CD14-positive monocyte (primary cell): ENCODE results near the gene LRTM2. TPM values are rescaled to one million over a fixed set of nuclear protein-coding genes. Genes with fewer than 3 reads are reported as not detected.

Experiments used
- DNase-seq, 3 donors: peaks; one replicate each; pipeline ENCODE4 v3.0.0-alpha.2; 2011 to 2022
- H2AFZ ChIP-seq: 2 replicates; pipeline ENCODE4 v1.6.0; 2012; ENCODE audit warnings: mild to moderate bottlenecking, low read depth, low read length, inconsistent platforms; ENCODE audit not compliant: insufficient read depth, poor library complexity, severe bottlenecking
- H3K27ac ChIP-seq, 2 donors: 1 replicate in 1 of 2; 2 replicates in 1 of 2; pipeline ENCODE4 v1.5.1; 2012 to 2013; ENCODE audit warnings: low read length in 2 of 2, control low read depth in 1 of 2, inconsistent platforms in 1 of 2, low read depth in 1 of 2, mild to moderate bottlenecking in 1 of 2
- H3K27me3 ChIP-seq, 2 donors: one replicate each; pipeline versions ENCODE4 v1.6.0 to v1.6.1; 2011 to 2013; ENCODE audit warnings: low read length in 2 of 2; ENCODE audit not compliant: control insufficient read depth in 2 of 2, insufficient read depth in 2 of 2
- H3K36me3 ChIP-seq, 2 donors: replicated peaks in 1 of 2; 1 replicate in 1 of 2; 2 replicates in 1 of 2; pipeline versions ENCODE4 v1.5.1 to v1.6.1; 2012 to 2013; ENCODE audit warnings: low read length in 2 of 2, control low read depth in 1 of 2, inconsistent platforms in 1 of 2, mild to moderate bottlenecking in 1 of 2; ENCODE audit not compliant: insufficient read depth in 2 of 2, control insufficient read depth in 1 of 2
- H3K4me1 ChIP-seq, 2 donors: 1 replicate in 1 of 2; 2 replicates in 1 of 2; pipeline versions ENCODE4 v1.5.1 to v1.6.1; 2012 to 2013; ENCODE audit warnings: low read length in 2 of 2, control low read depth in 1 of 2, inconsistent platforms in 1 of 2, mild to moderate bottlenecking in 1 of 2, moderate library complexity in 1 of 2; ENCODE audit not compliant: insufficient read depth in 2 of 2, control insufficient read depth in 1 of 2
- H3K4me2 ChIP-seq: replicated peaks from 2 replicates; pipeline ENCODE3; 2012; ENCODE audit warnings: low read length, moderate library complexity, mild to moderate bottlenecking; ENCODE audit not compliant: poor library complexity, severe bottlenecking; ENCODE audit errors: extremely low read depth
- H3K4me3 ChIP-seq, 3 experiments: fragments of 200-600 bp in 1 of 3; sonication (generic) in 1 of 3; replicated peaks in 1 of 3; 1 replicate in 2 of 3; 2 replicates in 1 of 3; pipeline ENCODE4 v1.5.1; 2011 to 2013; ENCODE audit warnings: low read length in 3 of 3, mild to moderate bottlenecking in 3 of 3, control low read depth in 2 of 3, low read depth in 2 of 3, inconsistent platforms in 1 of 3, moderate library complexity in 1 of 3
- H3K79me2 ChIP-seq: 2 replicates; pipeline ENCODE4 v1.6.0; 2012; ENCODE audit warnings: mild to moderate bottlenecking, control low read depth, inconsistent platforms, low read length, moderate library complexity; ENCODE audit not compliant: insufficient read depth
- H3K9ac ChIP-seq: 2 replicates; pipeline ENCODE4 v1.6.0; 2017; ENCODE audit warnings: low read length, mild to moderate bottlenecking; ENCODE audit not compliant: insufficient read depth, poor library complexity, severe bottlenecking
- H3K9me3 ChIP-seq, 2 donors: replicated peaks in 1 of 2; 1 replicate in 1 of 2; 2 replicates in 1 of 2; pipeline versions ENCODE4 v1.5.1 to v1.6.1; 2012 to 2013; ENCODE audit warnings: low read length in 2 of 2, control low read depth in 1 of 2; ENCODE audit not compliant: control insufficient read depth in 1 of 2, insufficient read depth in 1 of 2
- H4K20me1 ChIP-seq: 2 replicates; pipeline ENCODE4 v1.6.0; 2012; ENCODE audit warnings: mild to moderate bottlenecking, low read length, control low read depth, moderate library complexity; ENCODE audit not compliant: insufficient read depth
- H3K27ac Mint-ChIP-seq, 7 donors: one replicate each; pipeline ENCODE4 v1.8.0; 2020; ENCODE audit warnings: mild to moderate bottlenecking in 7 of 7, mixed read lengths in 7 of 7, moderate library complexity in 6 of 7, inconsistent platforms in 2 of 7
- H3K27me3 Mint-ChIP-seq, 3 donors: one replicate each; pipeline ENCODE4 v1.8.0; 2021 to 2022; ENCODE audit warnings: low read depth in 3 of 3, mild to moderate bottlenecking in 3 of 3, mixed read lengths in 3 of 3, moderate library complexity in 3 of 3, inconsistent platforms in 1 of 3
- H3K36me3 Mint-ChIP-seq, 2 donors: one replicate each; pipeline ENCODE4 v1.8.0; 2020; ENCODE audit warnings: mixed read lengths in 2 of 2, inconsistent platforms in 1 of 2, mild to moderate bottlenecking in 1 of 2
- H3K4me1 Mint-ChIP-seq: one replicate; pipeline ENCODE4 v1.8.0; 2020; ENCODE audit warnings: mild to moderate bottlenecking, mixed read lengths
- H3K4me3 Mint-ChIP-seq, 2 donors: one replicate each; pipeline ENCODE4 v1.8.0; 2020; ENCODE audit warnings: mild to moderate bottlenecking in 2 of 2, mixed read lengths in 2 of 2, moderate library complexity in 1 of 2
- H3K9me3 Mint-ChIP-seq, 7 donors: one replicate each; pipeline ENCODE4 v1.8.0; 2020 to 2022; ENCODE audit warnings: mixed read lengths in 7 of 7, mild to moderate bottlenecking in 6 of 7, moderate library complexity in 6 of 7, inconsistent platforms in 2 of 7
- CTCF ChIP-seq: fragments of 200-600 bp; IDR thresholded peaks from one replicate; pipeline ENCODE4 v1.8.0; 2022; ENCODE audit warnings: antibody characterized with exemption, mild to moderate bottlenecking
- WGBS: methylation state at CpG from one replicate; pipeline ENCODE4 v1.1.5; 2013; ENCODE audit warnings: missing lambda C conversion rate; ENCODE audit not compliant: insufficient coverage; 5-methylcytosine and 5-hydroxymethylcytosine counted together
- intact Hi-C, 2 donors: fragments of 100-400 bp; cut with micrococcal nuclease; formaldehyde crosslinking; loops; one replicate each; pipeline versions ENCODE4 v1.15.0 to v1.15.1; 2023
- polyA plus RNA-seq, 3 donors: library from polyadenylated mRNA; depleted of rRNA in 1 of 3; unstranded in 2 of 3; stranded (reverse) in 1 of 3; fragments of 300-500 nt in 2 of 3; fragments of >200 nt in 1 of 3; fragmentation: Illumina TruSeq in 2 of 3; gene quantifications; 1 replicate in 2 of 3; 2 replicates in 1 of 3; pipeline ENCODE4 v1.2.3, GENCODE V29; 2012 to 2021

LRTM2 gene
- polyA plus RNA-seq, 3 donors, result not detected

GRCh38 chr12:1803736-1804135 is 16.6 kb upstream of the LRTM2 start:
- H3K4me3 ChIP-seq, result no peak overlapping the region
- Mint-ChIP-seq H3K36me3 (peaks cover 10 to 17% of the 10 kb centered on the region in 2 donors), H3K4me1 (peaks cover 32% of the 10 kb centered on the region), H3K27me3 (peaks cover 0 to 3% (median 0%) of the 10 kb centered on the region in 3 donors), H3K9me3 (no peaks in the 10 kb centered on the region), H3K27ac (no peak overlapping the region), H3K4me3 (no peak overlapping the region)
- intact Hi-C loops, result no loop called here
- no peak overlapping the region for H3K4me2 ChIP-seq
- no peaks in the 10 kb centered on the region for H4K20me1 ChIP-seq
- H3K36me3 ChIP-seq, result no peaks in the 10 kb centered on the region
- no peak for TF ChIP-seq CTCF
- DNase-seq, result no peak
- WGBS, result 93% methylated on average over 4 of the region's 7 CpGs
- H3K4me1 ChIP-seq, result peaks cover 25 to 40% of the 10 kb centered on the region in 2 donors
- H3K79me2 ChIP-seq, result peaks cover 3% of the 10 kb centered on the region
- no peaks in the 10 kb centered on the region for H3K27me3 ChIP-seq
- H3K9ac ChIP-seq, result no peak overlapping the region
- H2AFZ ChIP-seq, result no peak overlapping the region
- no peak overlapping the region for H3K27ac ChIP-seq
- no peaks in the 10 kb centered on the region for H3K9me3 ChIP-seq

- Histone ChIP-seq H3K27ac (peak overlapping the region; percentile 23 to 74), H2AFZ (peak overlapping the region; percentile 77), H3K4me2 (peak overlapping the region; percentile 44), H4K20me1 (no peaks in the 10 kb centered on the region), H3K9me3 (no peaks in the 10 kb centered on the region), H3K36me3 (no peaks in the 10 kb centered on the region), H3K9ac (no peak overlapping the region), H3K27me3 (no peaks in the 10 kb centered on the region), H3K4me1 (peaks cover 35 to 50% of the 10 kb centered on the region in 2 donors), H3K79me2 (peaks cover 12% of the 10 kb centered on the region), H3K4me3 (peak overlapping the region in 1 of 3 experiments; percentile 10)
- 61% methylated on average over 25 of the region's 25 CpGs for WGBS
- no peaks in the 10 kb centered on the region for H3K9me3 Mint-ChIP-seq
- peaks cover 6 to 11% of the 10 kb centered on the region in 2 donors for H3K36me3 Mint-ChIP-seq
- H3K27me3 Mint-ChIP-seq, result peaks cover 0 to 3% (median 0%) of the 10 kb centered on the region in 3 donors
- intact Hi-C loops, result no loop called here
- H3K27ac Mint-ChIP-seq, result peak overlapping the region; percentile 69 to 90 (median 83)
- H3K4me1 Mint-ChIP-seq, result peaks cover 41% of the 10 kb centered on the region
- TF ChIP-seq CTCF, result no peak
- DNase-seq, result peak; percentile 81 to 95 (median 91)
- peak overlapping the region; percentile 45 to 59 for H3K4me3 Mint-ChIP-seq
Observed at GRCh38 chr12:1804545-1805332, 15.6 kb upstream of the LRTM2 start.
